Karpas-422 (cell line): ENCODE data around the gene CYP27B1. TPM values are rescaled to one million over a fixed set of nuclear protein-coding genes. Genes with fewer than 3 reads are reported as not detected.

Experiments used
- DNase-seq: peaks from one replicate; pipeline ENCODE4 v3.0.0-alpha.2; 2015
- H2AFZ ChIP-seq: fragments of 200-600 bp; sonication (generic); 2 replicates; pipeline ENCODE4 v1.6.1; 2014; ENCODE audit warnings: antibody characterized with exemption, low read length, mixed read lengths
- H3K27ac ChIP-seq: fragments of 200-600 bp; sonication (generic); 2 replicates; pipeline ENCODE4 v1.5.1; 2014; ENCODE audit warnings: mild to moderate bottlenecking, low read length, moderate library complexity
- H3K27me3 ChIP-seq: fragments of 200-600 bp; sonication (generic); 2 replicates; pipeline ENCODE4 v1.6.1; 2014; ENCODE audit warnings: low read length, mixed read lengths
- H3K36me3 ChIP-seq: fragments of 200-600 bp; sonication (generic); 2 replicates; pipeline ENCODE4 v1.6.1; 2014; ENCODE audit warnings: low read length, mixed read lengths; ENCODE audit not compliant: insufficient read depth
- H3K4me1 ChIP-seq: fragments of 200-600 bp; sonication (generic); 2 replicates; pipeline ENCODE4 v1.6.1; 2014; ENCODE audit warnings: mild to moderate bottlenecking, low read length, mixed read lengths
- H3K4me2 ChIP-seq: fragments of 200-600 bp; sonication (generic); 2 replicates; pipeline ENCODE4 v1.6.1; 2014; ENCODE audit warnings: low read length, low read depth, mild to moderate bottlenecking; ENCODE audit not compliant: poor library complexity, severe bottlenecking
- H3K4me3 ChIP-seq: fragments of 200-600 bp; sonication (generic); 2 replicates; pipeline ENCODE4 v1.5.1; 2014; ENCODE audit warnings: mild to moderate bottlenecking, antibody characterized with exemption, low read length, mixed read lengths
- H3K79me2 ChIP-seq: fragments of 200-600 bp; sonication (generic); 2 replicates; pipeline ENCODE4 v1.6.1; 2014; ENCODE audit warnings: mild to moderate bottlenecking, low read length, mixed read lengths
- H3K9ac ChIP-seq: fragments of 200-600 bp; sonication (generic); 2 replicates; pipeline ENCODE4 v1.6.0; 2014; ENCODE audit warnings: low read length
- H3K9me2 ChIP-seq: fragments of 200-600 bp; sonication (generic), shearing (Covaris generic); replicated peaks from 2 replicates; pipeline ENCODE4 v1.6.0; 2014; ENCODE audit warnings: mild to moderate bottlenecking, low read length, moderate library complexity; ENCODE audit not compliant: insufficient read depth
- H3K9me3 ChIP-seq: fragments of 300-700, 200-600 bp; sonication (generic); 2 replicates; pipeline ENCODE4 v1.6.1; 2014; ENCODE audit warnings: low read length, mixed read lengths
- H4K20me1 ChIP-seq: fragments of 200-600 bp; sonication (generic); 2 replicates; pipeline ENCODE4 v1.6.1; 2014; ENCODE audit warnings: mild to moderate bottlenecking, antibody characterized with exemption, low read length, low read depth; ENCODE audit not compliant: insufficient read depth
- total RNA-seq: library from RNA; depleted of rRNA; stranded (reverse); fragments of >200 nt; shearing (Covaris generic); gene quantifications from 2 replicates; pipeline ENCODE4 v1.2.3, GENCODE V29; 2014; ENCODE audit warnings: low replicate concordance

The CYP27B1 gene
- total RNA-seq, 1 experiment from 2014 or later, result 0.86 TPM

- Histone ChIP-seq H3K4me3 (no peak overlapping the region), H3K4me2 (no peak overlapping the region), H2AFZ (no peak overlapping the region), H3K4me1 (peaks cover 22% of the 10 kb centered on the region), H3K9me2 (no peaks in the 10 kb centered on the region), H3K9ac (no peak overlapping the region), H3K36me3 (peaks cover 4% of the 10 kb centered on the region; the same call in 1 of the 2 replicates), H3K27me3 (no peaks in the 10 kb centered on the region), H3K27ac (no peak overlapping the region), H3K79me2 (peaks cover 15% of the 10 kb centered on the region), H3K9me3 (no peaks in the 10 kb centered on the region), H4K20me1 (no peaks in the 10 kb centered on the region)
- no peak for DNase-seq
Observed at GRCh38 chr12:57767876-57768275, 998 bp upstream of the CYP27B1 start.

GRCh38 chr12:57767305-57767698, 424 bp upstream of the CYP27B1 start:
- H3K9me2 ChIP-seq, result no peaks in the 10 kb centered on the region
- H4K20me1 ChIP-seq, result no peaks in the 10 kb centered on the region
- peaks cover 11% of the 10 kb centered on the region for H3K79me2 ChIP-seq
- peaks cover 4% of the 10 kb centered on the region; the same call in 1 of the 2 replicates for H3K36me3 ChIP-seq
- no peaks in the 10 kb centered on the region for H3K9me3 ChIP-seq
- H3K4me2 ChIP-seq, result no peak overlapping the region
- H2AFZ ChIP-seq, result no peak overlapping the region
- H3K4me1 ChIP-seq, result peaks cover 16% of the 10 kb centered on the region
- H3K4me3 ChIP-seq, result no peak overlapping the region
- H3K27me3 ChIP-seq, result no peaks in the 10 kb centered on the region
- no peak overlapping the region for H3K27ac ChIP-seq
- no peak for DNase-seq
- H3K9ac ChIP-seq, result no peak overlapping the region

- no peak overlapping the region for H3K4me3 ChIP-seq
- peaks cover 4% of the 10 kb centered on the region; the same call in 1 of the 2 replicates for H3K36me3 ChIP-seq
- H3K9ac ChIP-seq, result no peak overlapping the region
- H4K20me1 ChIP-seq, result no peaks in the 10 kb centered on the region
- no peak overlapping the region for H3K27ac ChIP-seq
- no peaks in the 10 kb centered on the region for H3K27me3 ChIP-seq
- no peaks in the 10 kb centered on the region for H3K9me3 ChIP-seq
- H3K4me2 ChIP-seq, result no peak overlapping the region
- no peaks in the 10 kb centered on the region for H3K9me2 ChIP-seq
- H3K79me2 ChIP-seq, result peaks cover 5% of the 10 kb centered on the region
- peaks cover 9% of the 10 kb centered on the region for H3K4me1 ChIP-seq
- no peak for DNase-seq
- H2AFZ ChIP-seq, result no peak overlapping the region
Observed at GRCh38 chr12:57765698-57766463, 997 bp downstream of the CYP27B1 start.

- Histone ChIP-seq H3K4me3 (0 out of 2 replicates have a peak overlapping the region, but pooled peaks have one; percentile 0), H3K9me3 (no peaks in the 10 kb centered on the region), H3K27ac (no peak overlapping the region), H3K9ac (no peak overlapping the region), H3K4me2 (no peak overlapping the region), H2AFZ (no peak overlapping the region), H3K27me3 (no peaks in the 10 kb centered on the region), H3K36me3 (peaks cover 3% of the 10 kb centered on the region; the same call in 1 of the 2 replicates), H3K9me2 (no peaks in the 10 kb centered on the region), H3K79me2 (no peaks in the 10 kb centered on the region), H3K4me1 (peaks cover 4% of the 10 kb centered on the region; the same call in 1 of the 2 replicates), H4K20me1 (peaks cover 5% of the 10 kb centered on the region)
- DNase-seq, result no peak
Observed at GRCh38 chr12:57765003-57765697, 1.7 kb downstream of the CYP27B1 start.

- no peak for DNase-seq
- Histone ChIP-seq H3K79me2 (peaks cover 4% of the 10 kb centered on the region), H3K4me1 (peaks cover 4% of the 10 kb centered on the region; the same call in 1 of the 2 replicates), H3K9me3 (no peaks in the 10 kb centered on the region), H3K9ac (no peak overlapping the region), H3K4me3 (0 out of 2 replicates have a peak overlapping the region, but pooled peaks have one; percentile 0), H3K36me3 (peaks cover 9% of the 10 kb centered on the region; the same call in 1 of the 2 replicates), H3K4me2 (no peak overlapping the region), H4K20me1 (peaks cover 10% of the 10 kb centered on the region), H3K27ac (no peak overlapping the region), H2AFZ (no peak overlapping the region), H3K9me2 (no peaks in the 10 kb centered on the region), H3K27me3 (no peaks in the 10 kb centered on the region)
Observed at GRCh38 chr12:57764662-57765002, 2.2 kb downstream of the CYP27B1 start.

GRCh38 chr12:57763881-57764661, 2.8 kb downstream of the CYP27B1 start:
- Histone ChIP-seq H3K36me3 (peaks cover 10% of the 10 kb centered on the region; the same call in 1 of the 2 replicates), H3K4me1 (peaks cover 4% of the 10 kb centered on the region; the same call in 1 of the 2 replicates), H3K4me3 (no peak overlapping the region), H3K27me3 (no peaks in the 10 kb centered on the region), H3K9me2 (no peaks in the 10 kb centered on the region), H3K4me2 (no peak overlapping the region), H3K27ac (no peak overlapping the region), H3K9me3 (no peaks in the 10 kb centered on the region), H4K20me1 (peaks cover 11% of the 10 kb centered on the region), H2AFZ (no peak overlapping the region), H3K79me2 (peaks cover 7% of the 10 kb centered on the region), H3K9ac (no peak overlapping the region)
- DNase-seq, result no peak

GRCh38 chr12:57762463-57762862, 4.4 kb downstream of the CYP27B1 start:
- H3K4me1 ChIP-seq, result peaks cover 4% of the 10 kb centered on the region; the same call in 1 of the 2 replicates
- H3K9me3 ChIP-seq, result no peaks in the 10 kb centered on the region
- no peak overlapping the region for H3K4me2 ChIP-seq
- H4K20me1 ChIP-seq, result peaks cover 11% of the 10 kb centered on the region
- H2AFZ ChIP-seq, result no peak overlapping the region
- H3K9me2 ChIP-seq, result no peaks in the 10 kb centered on the region
- H3K27me3 ChIP-seq, result no peaks in the 10 kb centered on the region
- H3K36me3 ChIP-seq, result peaks cover 25% of the 10 kb centered on the region
- no peak for DNase-seq
- H3K4me3 ChIP-seq, result no peak overlapping the region
- H3K9ac ChIP-seq, result no peak overlapping the region
- H3K79me2 ChIP-seq, result peaks cover 13% of the 10 kb centered on the region
- no peak overlapping the region for H3K27ac ChIP-seq
